Measurements from ENCODE around the gene CD207.

CD207 gene

DNA sequence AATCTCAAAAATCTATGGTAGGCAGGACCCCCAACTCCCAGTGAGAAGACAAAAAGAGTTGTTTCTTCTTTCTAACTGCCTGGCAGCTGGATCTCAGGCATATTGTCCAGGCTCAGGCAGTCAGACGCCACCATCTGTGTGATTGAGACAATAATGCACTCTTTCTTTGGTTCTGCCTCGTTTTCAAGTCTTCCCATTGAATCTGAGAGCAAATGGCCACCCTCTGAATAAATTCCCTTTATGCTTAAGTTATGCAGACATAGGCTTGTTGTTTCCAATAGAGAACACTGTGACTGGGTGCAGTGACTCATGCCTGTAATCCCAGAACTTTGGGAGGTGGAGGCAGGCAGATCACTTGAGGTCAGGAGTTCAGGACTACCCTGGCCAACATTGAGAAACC is 15.3 kb upstream of the CD207 start:
- DNase-seq (ENCODE audit: low spot score), result no peak
- Histone ChIP-seq H3K23ac (ENCODE audit: low read depth, low read length, poor library complexity) (no peak overlapping the region), H3K4me2 (ENCODE audit: insufficient read depth, low read length, poor library complexity, severe bottlenecking) (no peak overlapping the region), H3K4me3 (ENCODE audit: low read length in 2 of 2) (no peak overlapping the region), H3K18ac (ENCODE audit: low read length) (no peak overlapping the region), H2BK12ac (ENCODE audit: low read length) (no peak overlapping the region), H3K4me1 (ENCODE audit: control insufficient read depth in 2 of 2, insufficient read depth in 1 of 2, low read depth in 1 of 2, low read length in 2 of 2) (peaks cover 2% of the 10 kb centered on the region in 2 donors), H3K27me3 (ENCODE audit: control insufficient read depth in 3 of 3, insufficient read depth in 3 of 3, low read depth in 1 of 3, low read length in 3 of 3) (peaks cover 0 to 6% (median 0%) of the 10 kb centered on the region in 3 experiments), H2BK120ac (ENCODE audit: low read depth, low read length) (no peak overlapping the region), H4K8ac (ENCODE audit: low read depth, low read length) (no peak overlapping the region), H3K36me3 (replicated peaks in 1 of 2; ENCODE audit: control insufficient read depth in 2 of 2, insufficient read depth in 2 of 2, low read length in 2 of 2) (no peaks in the 10 kb centered on the region), H4K91ac (ENCODE audit: low read depth, low read length, poor library complexity) (no peak overlapping the region), H3K79me1 (ENCODE audit: low read depth, low read length) (no peaks in the 10 kb centered on the region), H2AK5ac (ENCODE audit: low read depth, low read length) (no peak overlapping the region), H3K14ac (ENCODE audit: low read length) (no peak overlapping the region), H2AFZ (ENCODE audit: low read length) (peak overlapping the region; percentile 76), H3K9ac (ENCODE audit: low read depth, low read length, poor library complexity) (no peak overlapping the region), H3K4ac (ENCODE audit: low read length) (no peak overlapping the region), H2BK15ac (ENCODE audit: low read length) (no peak overlapping the region), H2BK5ac (ENCODE audit: low read length) (no peak overlapping the region), H3K9me3 (replicated peaks in 1 of 2; ENCODE audit: control insufficient read depth in 2 of 2, insufficient read depth in 1 of 2, low read depth in 1 of 2, low read length in 2 of 2) (no peaks in the 10 kb centered on the region), H3K27ac (replicated peaks; ENCODE audit: low read length) (no peak overlapping the region)
- WGBS, 2 donors (ENCODE audit: extremely low coverage in 2 of 2, insufficient read length in 2 of 2, insufficient replicate concordance in 1 of 2), result no CpG with 5 or more reads among the region's 2 CpGs

DNA sequence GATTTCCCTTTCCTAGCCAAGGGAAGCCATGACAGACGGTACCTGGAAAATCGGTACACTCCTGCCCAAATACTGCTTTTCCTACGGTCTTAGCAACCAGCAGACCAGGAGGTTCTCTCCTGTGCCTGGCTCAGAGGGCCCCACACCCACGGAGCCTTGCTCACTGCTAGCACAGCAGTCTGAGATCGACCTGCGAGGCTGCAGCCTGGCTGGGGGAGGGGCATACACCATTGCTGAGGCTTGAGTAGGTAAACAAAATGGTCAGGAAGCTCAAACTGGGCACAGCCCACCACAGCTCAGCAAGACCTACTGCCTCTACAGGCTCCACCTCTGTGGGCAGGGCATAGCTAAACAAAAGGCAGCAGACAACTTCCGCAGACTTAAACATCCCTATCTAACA is 6.8 kb upstream of the CD207 start:
- no peak overlapping the region for H3K18ac ChIP-seq (ENCODE audit: low read length)
- no peak overlapping the region for H3K4me3 ChIP-seq (ENCODE audit: low read length in 2 of 2)
- WGBS, 2 donors (ENCODE audit: extremely low coverage in 2 of 2, insufficient read length in 2 of 2, insufficient replicate concordance in 1 of 2), result no CpG with 5 or more reads among the region's 7 CpGs
- H2BK120ac ChIP-seq (ENCODE audit: low read depth, low read length), result no peak overlapping the region
- H4K91ac ChIP-seq (ENCODE audit: low read depth, low read length, poor library complexity), result no peak overlapping the region
- no peak overlapping the region for H2BK12ac ChIP-seq (ENCODE audit: low read length)
- peak overlapping the region; percentile 68 for H2AFZ ChIP-seq (ENCODE audit: low read length)
- no peak overlapping the region for H2AK5ac ChIP-seq (ENCODE audit: low read depth, low read length)
- H3K36me3 ChIP-seq (replicated peaks in 1 of 2; ENCODE audit: control insufficient read depth in 2 of 2, insufficient read depth in 2 of 2, low read length in 2 of 2), result no peaks in the 10 kb centered on the region
- no peak overlapping the region for H4K8ac ChIP-seq (ENCODE audit: low read depth, low read length)
- H2BK15ac ChIP-seq (ENCODE audit: low read length), result no peak overlapping the region
- no peak overlapping the region for H3K14ac ChIP-seq (ENCODE audit: low read length)
- no peak for DNase-seq (ENCODE audit: low spot score)
- no peak overlapping the region for H3K4ac ChIP-seq (ENCODE audit: low read length)
- no peaks in the 10 kb centered on the region for H3K9me3 ChIP-seq (replicated peaks in 1 of 2; ENCODE audit: control insufficient read depth in 2 of 2, insufficient read depth in 1 of 2, low read depth in 1 of 2, low read length in 2 of 2)
- no peak overlapping the region for H3K27ac ChIP-seq (replicated peaks; ENCODE audit: low read length)
- H3K4me2 ChIP-seq (ENCODE audit: insufficient read depth, low read length, poor library complexity, severe bottlenecking), result no peak overlapping the region
- H3K27me3 ChIP-seq (ENCODE audit: control insufficient read depth in 3 of 3, insufficient read depth in 3 of 3, low read depth in 1 of 3, low read length in 3 of 3), result no peaks in the 10 kb centered on the region
- no peaks in the 10 kb centered on the region for H3K79me1 ChIP-seq (ENCODE audit: low read depth, low read length)
- no peak overlapping the region for H3K9ac ChIP-seq (ENCODE audit: low read depth, low read length, poor library complexity)
- H3K4me1 ChIP-seq (ENCODE audit: control insufficient read depth in 2 of 2, insufficient read depth in 1 of 2, low read depth in 1 of 2, low read length in 2 of 2), result peaks cover 0 to 2% of the 10 kb centered on the region in 2 donors
- peak overlapping the region; percentile 65 for H3K23ac ChIP-seq (ENCODE audit: low read depth, low read length, poor library complexity)
- H2BK5ac ChIP-seq (ENCODE audit: low read length), result no peak overlapping the region

DNA sequence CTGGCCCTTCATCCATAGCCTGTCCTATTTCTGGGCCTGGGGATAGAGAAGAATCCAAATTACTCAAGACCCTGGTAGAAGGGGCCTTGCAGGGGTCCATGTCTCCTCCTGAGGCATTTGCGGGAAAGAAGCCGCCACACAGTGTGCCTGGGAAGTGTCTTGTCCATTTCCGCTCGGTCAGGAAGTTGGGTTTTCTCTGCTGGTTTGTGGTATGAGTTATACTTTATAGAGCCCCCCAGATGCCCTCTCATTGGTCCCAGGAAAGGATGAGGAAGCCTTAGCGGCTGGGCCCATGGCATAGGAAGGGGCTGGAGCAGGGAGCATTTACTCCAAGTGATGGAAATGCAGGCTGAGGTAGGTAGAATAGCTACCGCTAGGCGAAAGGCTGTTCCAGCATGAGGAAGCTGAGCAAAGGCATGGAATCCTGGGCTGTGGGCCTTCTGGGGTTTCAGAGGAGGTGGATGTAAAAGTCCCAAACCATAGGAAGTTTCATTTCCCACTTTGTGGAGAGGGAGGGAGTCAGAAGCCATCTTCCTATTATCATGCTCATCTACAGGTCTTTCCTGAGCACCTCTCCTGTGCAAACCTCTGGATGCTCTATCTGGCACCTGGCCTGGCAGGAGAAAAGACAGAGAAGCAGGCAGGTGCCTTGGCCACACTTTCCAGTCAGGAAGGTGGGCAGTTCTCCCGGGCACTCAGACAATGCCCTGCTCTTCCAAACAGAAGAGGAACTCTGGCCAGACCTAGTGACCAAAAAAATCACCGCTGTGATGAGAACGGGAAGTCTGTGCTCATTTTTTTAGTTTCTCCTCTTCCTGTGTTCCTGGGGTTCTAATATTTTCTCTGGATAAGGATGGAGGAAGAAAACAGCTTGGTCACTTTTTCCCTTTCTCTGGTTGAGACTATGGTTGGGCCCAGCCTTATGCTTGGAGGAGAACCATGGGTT is 2.6 kb upstream of the CD207 start:
- WGBS, 2 donors (ENCODE audit: extremely low coverage in 2 of 2, insufficient read length in 2 of 2, insufficient replicate concordance in 1 of 2), result no CpG with 5 or more reads among the region's 10 CpGs
- no peak overlapping the region for H3K4ac ChIP-seq (ENCODE audit: low read length)

DNA sequence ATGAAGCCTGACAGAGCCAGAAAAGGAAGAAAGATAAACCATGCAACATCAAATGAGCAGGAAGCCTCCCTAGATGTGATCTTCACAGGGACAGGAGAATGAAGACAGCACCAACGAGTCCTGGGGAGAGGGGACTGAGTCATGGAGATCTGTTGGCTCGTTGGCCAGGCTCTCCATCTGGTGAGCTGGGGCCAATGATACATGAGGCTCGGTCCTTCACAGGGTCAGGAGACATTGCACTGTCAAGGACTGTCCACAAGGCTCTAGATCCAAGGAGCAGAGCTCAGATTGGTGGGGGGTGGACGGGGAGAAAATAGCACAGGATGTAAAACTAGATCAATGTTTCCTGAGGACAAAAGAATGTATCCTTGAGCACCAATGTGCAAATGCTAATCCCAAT is 735 bp downstream of the CD207 start:
- no peaks in the 10 kb centered on the region for H3K36me3 ChIP-seq (replicated peaks in 1 of 2; ENCODE audit: control insufficient read depth in 2 of 2, insufficient read depth in 2 of 2, low read length in 2 of 2)
- H3K4me1 ChIP-seq (ENCODE audit: control insufficient read depth in 2 of 2, insufficient read depth in 1 of 2, low read depth in 1 of 2, low read length in 2 of 2), result no peaks in the 10 kb centered on the region
- no peak overlapping the region for H4K91ac ChIP-seq (ENCODE audit: low read depth, low read length, poor library complexity)
- H4K8ac ChIP-seq (ENCODE audit: low read depth, low read length), result no peak overlapping the region
- H2BK5ac ChIP-seq (ENCODE audit: low read length), result no peak overlapping the region
- H3K4me2 ChIP-seq (ENCODE audit: insufficient read depth, low read length, poor library complexity, severe bottlenecking), result no peak overlapping the region
- no peak overlapping the region for H3K27ac ChIP-seq (replicated peaks; ENCODE audit: low read length)
- no CpG with 5 or more reads among the region's 4 CpGs for WGBS, 2 donors (ENCODE audit: extremely low coverage in 2 of 2, insufficient read length in 2 of 2, insufficient replicate concordance in 1 of 2)
- no peak overlapping the region for H2AFZ ChIP-seq (ENCODE audit: low read length)
- H3K9ac ChIP-seq (ENCODE audit: low read depth, low read length, poor library complexity), result no peak overlapping the region
- no peak overlapping the region for H3K4ac ChIP-seq (ENCODE audit: low read length)
- no peak overlapping the region for H2AK5ac ChIP-seq (ENCODE audit: low read depth, low read length)
- no peaks in the 10 kb centered on the region for H3K79me1 ChIP-seq (ENCODE audit: low read depth, low read length)
- H3K14ac ChIP-seq (ENCODE audit: low read length), result no peak overlapping the region
- H3K4me3 ChIP-seq (ENCODE audit: low read length in 2 of 2), result no peak overlapping the region
- H2BK12ac ChIP-seq (ENCODE audit: low read length), result no peak overlapping the region
- H3K9me3 ChIP-seq (replicated peaks in 1 of 2; ENCODE audit: control insufficient read depth in 2 of 2, insufficient read depth in 1 of 2, low read depth in 1 of 2, low read length in 2 of 2), result no peaks in the 10 kb centered on the region
- H2BK15ac ChIP-seq (ENCODE audit: low read length), result no peak overlapping the region
- no peak overlapping the region for H2BK120ac ChIP-seq (ENCODE audit: low read depth, low read length)
- H3K27me3 ChIP-seq (ENCODE audit: control insufficient read depth in 3 of 3, insufficient read depth in 3 of 3, low read depth in 1 of 3, low read length in 3 of 3), result peaks cover 0 to 25% (median 0%) of the 10 kb centered on the region in 3 experiments
- no peak overlapping the region for H3K23ac ChIP-seq (ENCODE audit: low read depth, low read length, poor library complexity)
- no peak for DNase-seq (ENCODE audit: low spot score)
- no peak overlapping the region for H3K18ac ChIP-seq (ENCODE audit: low read length)

More for the DNA sequence above, 2.6 kb upstream of the CD207 start:
- Histone ChIP-seq H3K14ac (ENCODE audit: low read length) (no peak overlapping the region), H2AK5ac (ENCODE audit: low read depth, low read length) (no peak overlapping the region), H2BK15ac (ENCODE audit: low read length) (no peak overlapping the region), H3K36me3 (replicated peaks in 1 of 2; ENCODE audit: control insufficient read depth in 2 of 2, insufficient read depth in 2 of 2, low read length in 2 of 2) (no peaks in the 10 kb centered on the region), H2AFZ (ENCODE audit: low read length) (no peak overlapping the region), H2BK12ac (ENCODE audit: low read length) (no peak overlapping the region), H3K23ac (ENCODE audit: low read depth, low read length, poor library complexity) (no peak overlapping the region), H4K8ac (ENCODE audit: low read depth, low read length) (no peak overlapping the region), H3K4me3 (ENCODE audit: low read length in 2 of 2) (no peak overlapping the region), H3K27me3 (ENCODE audit: control insufficient read depth in 3 of 3, insufficient read depth in 3 of 3, low read depth in 1 of 3, low read length in 3 of 3) (peaks cover 0 to 13% (median 0%) of the 10 kb centered on the region in 3 experiments), H3K27ac (replicated peaks; ENCODE audit: low read length) (no peak overlapping the region), H3K4me2 (ENCODE audit: insufficient read depth, low read length, poor library complexity, severe bottlenecking) (no peak overlapping the region), H2BK5ac (ENCODE audit: low read length) (no peak overlapping the region), H3K18ac (ENCODE audit: low read length) (no peak overlapping the region), H3K4me1 (ENCODE audit: control insufficient read depth in 2 of 2, insufficient read depth in 1 of 2, low read depth in 1 of 2, low read length in 2 of 2) (peaks cover 0 to 2% of the 10 kb centered on the region in 2 donors), H3K9ac (ENCODE audit: low read depth, low read length, poor library complexity) (no peak overlapping the region), H3K9me3 (replicated peaks in 1 of 2; ENCODE audit: control insufficient read depth in 2 of 2, insufficient read depth in 1 of 2, low read depth in 1 of 2, low read length in 2 of 2) (no peaks in the 10 kb centered on the region), H4K91ac (ENCODE audit: low read depth, low read length, poor library complexity) (no peak overlapping the region), H2BK120ac (ENCODE audit: low read depth, low read length) (no peak overlapping the region), H3K79me1 (ENCODE audit: low read depth, low read length) (no peaks in the 10 kb centered on the region)
- no peak for DNase-seq (ENCODE audit: low spot score)
